ENCODE measurements around the gene FAM149B1.

Gene FAM149B1

DNA sequence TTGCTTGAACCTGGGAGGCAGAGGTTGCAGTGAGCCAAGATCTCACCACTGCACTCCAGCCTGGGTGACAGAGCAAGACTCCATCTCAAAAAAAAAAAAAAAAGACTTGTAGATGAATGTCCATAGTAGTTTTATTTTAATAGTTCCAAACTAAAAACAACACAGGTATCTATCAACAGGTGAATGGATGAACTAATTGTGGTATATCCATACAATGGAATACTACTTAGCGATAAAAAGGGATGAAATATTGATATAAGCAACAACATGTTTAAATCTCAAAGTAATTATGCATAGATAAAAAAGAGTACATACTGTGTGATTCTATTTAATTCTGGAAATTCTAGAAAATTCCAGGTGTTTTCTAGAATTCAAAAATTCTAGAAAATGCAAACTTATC is 122.0 kb downstream of the FAM149B1 start:
- DNase-seq, result no peak

DNA sequence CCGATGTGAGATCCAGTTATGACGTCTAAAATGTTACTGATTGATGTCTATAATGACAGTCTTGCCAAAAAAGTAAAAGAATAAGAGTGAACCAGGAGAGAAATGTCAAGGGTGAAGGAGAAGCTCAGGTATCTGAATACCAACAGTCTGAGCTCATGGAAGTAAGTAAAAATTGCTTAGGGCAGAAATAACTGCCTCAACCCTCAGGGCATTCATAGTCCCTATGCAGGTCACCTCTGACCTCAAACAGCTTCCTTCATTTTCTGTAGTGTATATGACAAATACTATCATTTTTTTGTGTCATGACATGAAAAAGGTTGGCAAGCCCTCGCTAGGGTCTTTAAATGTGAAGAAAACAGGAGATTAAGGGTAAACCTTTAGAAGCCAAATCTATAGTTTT is 125.5 kb downstream of the FAM149B1 start:
- DNase-seq, result no peak

Measured in cortex of kidney (tissue), 1 donor.